Right kidney (tissue), 1 donor: Measurements from ENCODE around the gene CCDC85B.
A peak's percentile ranks its signal among the peaks of the same experiment; 100 is the strongest.
"Not testable (repeated sequence)": the region's sequence is repeated elsewhere in the genome, so short reads cannot be mapped to it uniquely, and the experiment has no call there.

Experiments
- DNase-seq: peaks from one replicate; pipeline ENCODE4 v3.0.0-alpha.2; 2016

CCDC85B gene

GRCh38 chr11:65885808-65886536 is 4.5 kb upstream of the CCDC85B start:
- DNase-seq, result no peak

GRCh38 chr11:65886826-65887722 is 3.4 kb upstream of the CCDC85B start:
- no peak for DNase-seq

GRCh38 chr11:65887723-65888162 is 2.7 kb upstream of the CCDC85B start:
- no peak for DNase-seq

GRCh38 chr11:65888163-65888814 is 2.2 kb upstream of the CCDC85B start, which contains the start of gene FIBP:
FIBP (minus strand) TSS chr11:65888471; CDS start chr11:65888418, 53 bp downstream.
- DNase-seq, result peak; percentile 95

- DNase-seq, result peak; percentile 35
Observed at GRCh38 chr11:65891219-65892136, 1.0 kb downstream of the CCDC85B start.

GRCh38 chr11:65892137-65892540 is 1.7 kb downstream of the CCDC85B start:
- not testable (repeated sequence) for DNase-seq

GRCh38 chr11:65892661-65893317 is 2.3 kb downstream of the CCDC85B start:
- no peak for DNase-seq

- no peak for DNase-seq
Observed at GRCh38 chr11:65894034-65894591, 3.6 kb downstream of the CCDC85B start.

- DNase-seq, result no peak
Observed at GRCh38 chr11:65895482-65895981, 5.1 kb downstream of the CCDC85B start.

GRCh38 chr11:65896034-65896999 is 5.8 kb downstream of the CCDC85B start:
- DNase-seq, result no peak

GRCh38 chr11:65897020-65897471 is 6.6 kb downstream of the CCDC85B start:
- DNase-seq, result no peak

GRCh38 chr11:65898656-65899355 is 8.3 kb downstream of the CCDC85B start:
- DNase-seq, result no peak

- DNase-seq, result peak; percentile 49
Observed at GRCh38 chr11:65899356-65900124, 9.1 kb downstream of the CCDC85B start.

GRCh38 chr11:65900125-65900898 is 9.8 kb downstream of the CCDC85B start, which contains the start of gene FOSL1:
FOSL1 (minus strand) TSS chr11:65900388; CDS start chr11:65900339, 49 bp downstream.
- DNase-seq, result peak; percentile 71

- no peak for DNase-seq
Observed at GRCh38 chr11:65900899-65901180, 10.4 kb downstream of the CCDC85B start.

- no peak for DNase-seq
Observed at GRCh38 chr11:65903068-65903481, 12.6 kb downstream of the CCDC85B start.

GRCh38 chr11:65903715-65904114 is 13.2 kb downstream of the CCDC85B start:
- DNase-seq, result no peak
